Mucosa of rectum (tissue), 2 donors: ENCODE data around the gene MAST4.
A peak's percentile ranks its signal among the peaks of the same experiment; 100 is the strongest.

ENCODE experiments used
- H3K27ac ChIP-seq, 2 donors: one replicate each; pipeline ENCODE4 v1.7.0; 2013; ENCODE audit warnings: inconsistent platforms in 2 of 2, low read depth in 2 of 2, low read length in 2 of 2
- H3K27me3 ChIP-seq, 2 donors: one replicate each; pipeline ENCODE4 v1.7.0; 2013; ENCODE audit warnings: low read length in 2 of 2; ENCODE audit not compliant: control insufficient read depth in 2 of 2, insufficient read depth in 2 of 2
- H3K36me3 ChIP-seq, 2 donors: one replicate each; pipeline ENCODE4 v1.7.0; 2013; ENCODE audit warnings: low read length in 2 of 2; ENCODE audit not compliant: control insufficient read depth in 2 of 2, insufficient read depth in 2 of 2
- H3K4me1 ChIP-seq, 2 donors: one replicate each; pipeline ENCODE4 v1.7.0; 2013; ENCODE audit warnings: low read length in 2 of 2, mild to moderate bottlenecking in 1 of 2; ENCODE audit not compliant: control insufficient read depth in 2 of 2, insufficient read depth in 2 of 2
- H3K4me3 ChIP-seq, 2 donors: one replicate each; pipeline ENCODE4 v1.7.0; 2013; ENCODE audit warnings: low read length in 2 of 2
- H3K9ac ChIP-seq, 2 donors: one replicate each; pipeline ENCODE4 v1.7.0; 2013; ENCODE audit warnings: low read length in 2 of 2, low read depth in 1 of 2, mild to moderate bottlenecking in 1 of 2
- H3K9me3 ChIP-seq, 2 donors: one replicate each; pipeline ENCODE4 v1.7.0; 2013; ENCODE audit warnings: low read length in 2 of 2; ENCODE audit not compliant: control insufficient read depth in 2 of 2
- donor health status: healthy.
- donor health status: Normal muscosa, but diverticular disease.

The MAST4 gene

DNA sequence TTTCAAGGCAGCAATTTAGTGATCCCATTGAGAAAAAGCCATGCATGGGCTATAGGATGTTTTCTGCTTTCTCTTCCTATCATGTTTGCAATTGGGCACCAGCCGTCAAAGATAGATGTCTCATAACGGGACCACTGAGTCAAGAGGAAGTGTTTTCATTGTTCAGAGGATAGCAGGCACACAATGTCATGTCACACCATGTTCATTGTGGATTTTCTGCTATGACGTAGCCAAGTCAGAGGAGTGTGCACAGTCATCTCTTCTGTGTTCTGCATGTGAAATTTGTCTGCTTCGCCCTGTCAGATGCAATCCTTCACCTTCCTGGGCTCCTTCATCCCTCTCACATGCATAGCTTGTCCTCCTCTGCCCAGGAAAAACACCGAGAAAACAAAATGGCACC, 494.4 kb downstream of the MAST4 start:
- H3K9me3 ChIP-seq: no peaks in the 10 kb centered on the region
- no peak overlapping the region for H3K9ac ChIP-seq
- H3K27ac ChIP-seq: no peak overlapping the region
- peaks cover 0 to 4% of the 10 kb centered on the region in 2 donors for H3K36me3 ChIP-seq
- no peaks in the 10 kb centered on the region for H3K27me3 ChIP-seq
- H3K4me1 ChIP-seq: peaks cover 7 to 14% of the 10 kb centered on the region in 2 donors
- H3K4me3 ChIP-seq: no peak overlapping the region

GRCh38 chr5:67092535-67092934, 496.3 kb downstream of the MAST4 start:
- Histone ChIP-seq H3K4me1 (peaks cover 7 to 19% of the 10 kb centered on the region in 2 donors), H3K36me3 (peaks cover 0 to 4% of the 10 kb centered on the region in 2 donors), H3K27me3 (no peaks in the 10 kb centered on the region), H3K9me3 (no peaks in the 10 kb centered on the region), H3K27ac (no peak overlapping the region), H3K9ac (no peak overlapping the region), H3K4me3 (no peak overlapping the region)

- Histone ChIP-seq H3K9me3 (no peaks in the 10 kb centered on the region), H3K9ac (no peak overlapping the region), H3K4me3 (no peak overlapping the region), H3K4me1 (peaks cover 7 to 19% of the 10 kb centered on the region in 2 donors), H3K27ac (no peak overlapping the region), H3K36me3 (peaks cover 0 to 4% of the 10 kb centered on the region in 2 donors), H3K27me3 (no peaks in the 10 kb centered on the region)
Observed at GRCh38 chr5:67093279-67093678, 497.1 kb downstream of the MAST4 start.

DNA sequence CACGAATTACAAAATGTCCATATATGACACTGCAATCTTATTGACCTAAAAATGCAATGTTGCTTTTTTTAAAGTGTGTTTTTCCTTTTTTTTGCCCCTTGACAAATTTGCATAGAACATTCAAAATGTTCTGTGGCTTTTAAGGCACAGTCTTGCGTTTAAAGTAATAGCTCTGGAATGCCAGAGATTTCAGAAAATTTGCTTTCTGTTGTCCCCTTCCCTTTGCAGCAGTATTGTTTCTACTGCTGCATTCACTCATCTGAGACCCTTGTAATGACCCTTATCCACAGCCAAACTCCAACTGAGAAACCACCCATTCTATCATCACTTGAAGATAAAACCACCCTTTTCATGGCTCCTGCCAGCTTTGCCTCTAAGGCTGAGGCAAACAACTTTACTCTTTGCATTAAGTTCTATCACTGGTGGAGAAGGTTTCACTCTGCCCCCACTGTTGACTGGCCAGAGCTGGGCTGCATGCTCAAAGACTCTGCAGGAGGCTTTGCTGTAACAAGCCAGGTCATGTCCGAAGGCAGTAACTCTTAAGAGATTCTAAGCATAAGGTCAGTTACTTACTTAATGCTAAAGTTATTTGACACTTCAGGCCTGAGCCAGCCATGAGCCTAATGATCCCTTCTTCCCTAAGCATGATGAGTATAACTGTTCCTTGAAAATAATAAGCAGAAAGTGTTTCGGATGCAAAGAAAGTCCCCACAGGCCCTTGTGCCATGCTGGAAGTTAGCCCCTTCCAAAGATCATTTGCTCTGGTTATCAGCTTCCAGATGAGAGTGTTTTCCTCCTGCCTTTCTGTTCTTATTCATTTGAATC, 498.5 kb downstream of the MAST4 start:
- Histone ChIP-seq H3K9me3 (no peaks in the 10 kb centered on the region), H3K4me3 (peak overlapping the region in 1 of 2 donors; percentile 34), H3K9ac (peak overlapping the region in 1 of 2 donors; percentile 10), H3K4me1 (peaks cover 7 to 19% of the 10 kb centered on the region in 2 donors), H3K36me3 (peaks cover 0 to 4% of the 10 kb centered on the region in 2 donors), H3K27ac (peak overlapping the region; percentile 66 to 73), H3K27me3 (no peaks in the 10 kb centered on the region)

DNA sequence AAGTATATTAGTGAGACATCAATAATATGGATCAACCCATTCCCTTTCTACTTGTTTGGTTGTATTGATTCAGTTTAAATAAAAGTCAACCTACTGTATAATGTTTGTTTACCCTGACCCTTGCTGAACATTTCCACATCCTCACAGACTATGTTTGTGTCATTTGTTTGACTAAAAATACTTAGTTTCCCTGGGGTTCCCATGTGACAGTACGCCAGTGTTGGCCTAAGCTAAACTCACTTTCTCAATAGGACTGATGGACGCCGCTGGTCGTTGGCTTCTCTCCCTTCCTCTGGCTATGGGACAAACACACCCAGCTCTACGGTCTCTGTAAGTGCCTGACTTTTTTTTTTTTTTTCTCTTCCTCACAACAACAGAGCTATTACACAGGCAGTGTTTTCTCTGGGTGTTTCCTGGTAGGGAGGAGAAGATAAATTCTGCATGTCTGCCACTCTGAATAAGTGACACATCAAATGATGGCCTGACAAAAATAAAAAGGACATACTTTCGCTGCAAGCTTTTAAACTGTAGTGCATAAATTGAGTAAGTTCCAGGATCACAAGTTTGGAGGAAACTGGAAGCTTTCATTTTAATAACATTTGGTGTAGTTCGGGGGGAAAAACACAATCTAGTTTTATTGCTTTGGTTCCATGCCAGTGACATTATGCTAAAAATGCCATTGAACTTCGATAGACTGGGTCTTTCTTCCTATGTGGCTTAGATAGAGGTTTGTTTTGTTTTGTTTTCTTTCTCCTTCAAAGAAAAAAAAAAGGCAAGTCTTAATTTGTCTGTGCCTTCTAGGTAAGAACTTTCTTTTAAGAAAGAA, 499.4 kb downstream of the MAST4 start:
- peaks cover 7 to 19% of the 10 kb centered on the region in 2 donors for H3K4me1 ChIP-seq
- peak overlapping the region; percentile 66 to 73 for H3K27ac ChIP-seq
- H3K36me3 ChIP-seq: peaks cover 0 to 2% of the 10 kb centered on the region in 2 donors
- peak overlapping the region in 1 of 2 donors; percentile 10 for H3K9ac ChIP-seq
- H3K4me3 ChIP-seq: peak overlapping the region; percentile 17 to 34
- H3K9me3 ChIP-seq: no peaks in the 10 kb centered on the region
- H3K27me3 ChIP-seq: no peaks in the 10 kb centered on the region

DNA sequence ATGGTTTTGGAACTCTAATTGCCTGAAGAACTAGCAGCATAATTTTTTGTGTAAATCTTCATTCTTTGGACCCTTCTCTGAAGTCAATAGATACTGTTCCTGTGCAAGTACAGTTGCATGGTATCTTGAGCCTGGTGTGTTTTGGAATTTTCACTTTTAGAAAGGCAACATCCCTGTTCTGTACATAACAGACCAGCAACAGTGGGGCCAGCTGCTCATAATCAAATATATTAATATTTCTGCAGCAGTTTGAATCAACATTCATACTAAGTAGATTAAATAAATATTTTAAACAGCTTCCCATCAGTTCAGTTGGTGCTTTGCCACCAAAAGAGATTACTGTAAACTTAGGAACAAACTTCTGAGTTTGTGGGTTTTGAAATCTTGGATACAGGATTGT, 502.5 kb downstream of the MAST4 start:
- H3K9ac ChIP-seq: no peak overlapping the region
- H3K27me3 ChIP-seq: no peaks in the 10 kb centered on the region
- H3K4me3 ChIP-seq: no peak overlapping the region
- H3K9me3 ChIP-seq: no peaks in the 10 kb centered on the region
- peaks cover 4 to 10% of the 10 kb centered on the region in 2 donors for H3K36me3 ChIP-seq
- peaks cover 7 to 15% of the 10 kb centered on the region in 2 donors for H3K4me1 ChIP-seq
- no peak overlapping the region for H3K27ac ChIP-seq

DNA sequence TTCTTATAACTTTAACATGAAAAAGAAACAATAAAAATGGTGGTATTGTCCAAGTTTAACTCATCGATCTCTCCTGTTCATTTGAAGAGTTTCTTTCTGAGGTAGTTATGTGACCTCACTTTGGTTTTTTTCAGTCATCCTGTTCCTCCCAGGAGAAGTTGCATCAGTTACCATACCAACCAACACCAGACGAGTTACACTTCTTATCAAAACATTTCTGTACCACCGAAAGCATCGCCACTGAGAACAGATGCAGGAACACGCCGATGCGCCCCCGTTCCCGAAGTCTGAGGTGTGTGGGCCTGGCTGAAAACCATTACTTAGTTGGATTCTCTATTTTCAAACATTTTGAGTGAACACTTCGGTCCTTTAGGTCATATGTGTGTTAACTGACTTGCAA, 504.1 kb downstream of the MAST4 start:
- Histone ChIP-seq H3K9ac (no peak overlapping the region), H3K36me3 (peaks cover 8 to 13% of the 10 kb centered on the region in 2 donors), H3K27me3 (no peaks in the 10 kb centered on the region), H3K9me3 (no peaks in the 10 kb centered on the region), H3K4me3 (no peak overlapping the region), H3K4me1 (peaks cover 1 to 6% of the 10 kb centered on the region in 2 donors), H3K27ac (no peak overlapping the region)

- Histone ChIP-seq H3K4me3 (no peak overlapping the region), H3K36me3 (peaks cover 13 to 23% of the 10 kb centered on the region in 2 donors), H3K27ac (no peak overlapping the region), H3K27me3 (no peaks in the 10 kb centered on the region), H3K9me3 (no peaks in the 10 kb centered on the region), H3K4me1 (no peaks in the 10 kb centered on the region), H3K9ac (no peak overlapping the region)
Observed at GRCh38 chr5:67102708-67103107, 506.5 kb downstream of the MAST4 start.

DNA sequence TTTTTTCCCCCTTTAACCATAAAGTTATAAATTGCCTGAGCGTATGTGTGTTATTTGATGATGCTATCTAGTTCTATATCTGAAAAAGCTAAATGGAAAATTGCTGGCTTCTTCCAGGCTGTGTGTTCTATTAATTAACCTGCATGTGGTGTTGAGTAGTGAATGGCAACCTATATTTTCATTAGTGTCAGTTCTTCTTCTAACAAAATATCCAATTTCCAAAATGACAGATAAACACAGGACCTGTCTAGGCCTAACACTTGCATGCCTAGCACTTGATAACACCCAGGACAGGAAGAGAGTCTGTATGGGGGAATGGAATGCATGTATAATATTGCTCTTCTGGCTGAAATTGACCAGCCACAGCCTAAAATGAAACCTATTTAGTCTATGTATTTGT, 508.7 kb downstream of the MAST4 start:
- Histone ChIP-seq H3K27ac (no peak overlapping the region), H3K4me1 (no peaks in the 10 kb centered on the region), H3K36me3 (peaks cover 13 to 23% of the 10 kb centered on the region in 2 donors), H3K9me3 (no peaks in the 10 kb centered on the region), H3K4me3 (no peak overlapping the region), H3K27me3 (no peaks in the 10 kb centered on the region), H3K9ac (no peak overlapping the region)

DNA sequence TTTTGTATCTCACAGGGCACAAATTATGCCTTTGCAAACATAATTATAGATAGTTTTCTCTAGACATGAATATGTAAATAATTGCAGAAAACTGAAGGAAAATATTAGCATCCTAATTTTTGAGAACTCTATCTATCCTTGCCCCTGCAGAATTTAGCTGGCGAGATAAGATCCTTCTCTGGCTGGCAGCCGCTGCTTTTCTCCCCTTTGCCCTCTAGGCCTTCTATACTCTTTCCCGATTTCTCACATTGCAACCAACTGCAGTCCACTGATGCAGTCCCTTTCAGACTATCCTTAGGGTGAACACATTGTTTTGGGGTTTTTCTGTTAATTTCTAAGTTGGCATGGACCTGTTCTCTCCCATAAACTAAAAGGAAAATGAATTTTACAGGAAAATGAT, 509.1 kb downstream of the MAST4 start:
- Histone ChIP-seq H3K36me3 (peaks cover 13 to 23% of the 10 kb centered on the region in 2 donors), H3K9ac (no peak overlapping the region), H3K9me3 (no peaks in the 10 kb centered on the region), H3K27me3 (no peaks in the 10 kb centered on the region), H3K4me1 (no peaks in the 10 kb centered on the region), H3K27ac (no peak overlapping the region), H3K4me3 (no peak overlapping the region)
